ENCODE measurements around the gene SMAD5. TPM values are rescaled to one million over a fixed set of nuclear protein-coding genes. Genes with fewer than 3 reads are reported as not detected.

The SMAD5 gene
- total RNA-seq, 1 experiment from 2014 or later: 106 TPM

GRCh38 chr5:136190904-136191303 is 58.3 kb downstream of the SMAD5 start:
- no peak overlapping the region for H3K4me3 Mint-ChIP-seq (ENCODE audit: unreplicated experiment)
- intact Hi-C loops (cut with micrococcal nuclease): no loop called here
- DNase-seq (ENCODE audit: unreplicated experiment): no peak
- POLR2A ChIA-PET: no interaction called here
- no peak overlapping the region for H3K27ac Mint-ChIP-seq (ENCODE audit: low read depth, unreplicated experiment)
- no peaks in the 10 kb centered on the region for H3K9me3 Mint-ChIP-seq (ENCODE audit: unreplicated experiment)
- H3K4me1 Mint-ChIP-seq (ENCODE audit: insufficient read depth, unreplicated experiment): no peaks in the 10 kb centered on the region
- no peak for TF ChIP-seq CTCF (IDR thresholded peaks at IDR 0.05; ENCODE audit: unreplicated experiment)
- CTCF ChIA-PET: interaction anchor here (0.6 to 2.1 kb wide), 3 partner anchors 21 to 284 kb away, joined by 3 to 9 read pairs (median 4); no protein-coding TSS in a partner anchor
- H3K36me3 Mint-ChIP-seq (ENCODE audit: insufficient read depth, unreplicated experiment): peaks cover 22% of the 10 kb centered on the region
- BruUV-seq (replicated peaks): no TSS peak
- H3K27me3 Mint-ChIP-seq (ENCODE audit: insufficient read depth, unreplicated experiment): peaks cover 39% of the 10 kb centered on the region

- Mint-ChIP-seq H3K27ac (ENCODE audit: low read depth, unreplicated experiment) (no peak overlapping the region), H3K9me3 (ENCODE audit: unreplicated experiment) (no peaks in the 10 kb centered on the region), H3K4me1 (ENCODE audit: insufficient read depth, unreplicated experiment) (no peaks in the 10 kb centered on the region), H3K36me3 (ENCODE audit: insufficient read depth, unreplicated experiment) (peaks cover 17% of the 10 kb centered on the region), H3K27me3 (ENCODE audit: insufficient read depth, unreplicated experiment) (peaks cover 39% of the 10 kb centered on the region), H3K4me3 (ENCODE audit: unreplicated experiment) (no peak overlapping the region)
- TF ChIP-seq CTCF (IDR thresholded peaks at IDR 0.05; ENCODE audit: unreplicated experiment): no peak
- BruUV-seq (replicated peaks): no TSS peak
- intact Hi-C loops (cut with micrococcal nuclease): no loop called here
- ChIA-PET POLR2A (interaction anchor here (0.5 to 1.2 kb wide), 3 partner anchors 9 to 581 kb away, joined by 3 read pairs; no protein-coding TSS in a partner anchor), CTCF (interaction anchor here (0.6 to 2.1 kb wide), 6 partner anchors 14 to 325 kb away, joined by 3 to 9 read pairs (median 3); no protein-coding TSS in a partner anchor)
- DNase-seq (ENCODE audit: unreplicated experiment): no peak
These were observed 58.8 kb downstream of the SMAD5 start for GRCh38 chr5:136191304-136192014.

GRCh38 chr5:136192015-136192525 is 59.4 kb downstream of the SMAD5 start:
- no peak for DNase-seq (ENCODE audit: unreplicated experiment)
- TF ChIP-seq CTCF (IDR thresholded peaks at IDR 0.05; ENCODE audit: unreplicated experiment): no peak
- ChIA-PET CTCF (interaction anchor here (0.7 to 0.8 kb wide), 3 partner anchors 13 to 325 kb away, joined by 3 read pairs; no protein-coding TSS in a partner anchor), POLR2A (interaction anchor here (0.5 to 1.2 kb wide), 3 partner anchors 10 to 582 kb away, joined by 3 read pairs; no protein-coding TSS in a partner anchor)
- intact Hi-C loops (cut with micrococcal nuclease): no loop called here
- H3K9me3 Mint-ChIP-seq (ENCODE audit: unreplicated experiment): no peaks in the 10 kb centered on the region
- no peak overlapping the region for H3K4me3 Mint-ChIP-seq (ENCODE audit: unreplicated experiment)
- no peak overlapping the region for H3K27ac Mint-ChIP-seq (ENCODE audit: low read depth, unreplicated experiment)
- no TSS peak for BruUV-seq (replicated peaks)
- H3K4me1 Mint-ChIP-seq (ENCODE audit: insufficient read depth, unreplicated experiment): no peaks in the 10 kb centered on the region
- H3K36me3 Mint-ChIP-seq (ENCODE audit: insufficient read depth, unreplicated experiment): peaks cover 11% of the 10 kb centered on the region
- peaks cover 39% of the 10 kb centered on the region for H3K27me3 Mint-ChIP-seq (ENCODE audit: insufficient read depth, unreplicated experiment)

- no TSS peak for BruUV-seq (replicated peaks)
- peaks cover 11% of the 10 kb centered on the region for H3K36me3 Mint-ChIP-seq (ENCODE audit: insufficient read depth, unreplicated experiment)
- H3K27ac Mint-ChIP-seq (ENCODE audit: low read depth, unreplicated experiment): no peak within 1 kb of the TSS
- no peaks in the 10 kb centered on the region for H3K9me3 Mint-ChIP-seq (ENCODE audit: unreplicated experiment)
- POLR2A ChIA-PET: interaction anchor here (1.2 kb wide), 1 partner anchor 67 kb away, joined by 3 read pairs; no protein-coding TSS in a partner anchor
- DNase-seq (ENCODE audit: unreplicated experiment): no peak
- CTCF ChIA-PET: interaction anchor here (0.5 to 2.6 kb wide), 3 partner anchors 10 to 19 kb away, joined by 3 to 9 read pairs (median 4); no protein-coding TSS in a partner anchor
- intact Hi-C loops (cut with micrococcal nuclease): no loop called here
- H3K4me1 Mint-ChIP-seq (ENCODE audit: insufficient read depth, unreplicated experiment): no peaks in the 10 kb centered on the region
- H3K27me3 Mint-ChIP-seq (ENCODE audit: insufficient read depth, unreplicated experiment): peaks cover 39% of the 10 kb centered on the region
- H3K4me3 Mint-ChIP-seq (ENCODE audit: unreplicated experiment): no peak within 1 kb of the TSS
- no peak for TF ChIP-seq CTCF (IDR thresholded peaks at IDR 0.05; ENCODE audit: unreplicated experiment)
These were observed 60.1 kb downstream of the SMAD5 start, which contains the start of gene SMIM32 for GRCh38 chr5:136192526-136193321. TSS of gene SMIM32 (minus strand) at chr5:136193162. CDS start at chr5:136192524, 638 bp downstream.

Data from MCF 10A (cell line).